Measurements from ENCODE around the gene PRLHR. TPM values are rescaled to one million over a fixed set of nuclear protein-coding genes. Genes with fewer than 3 reads are reported as not detected.
A peak's percentile ranks its signal among the peaks of the same experiment; 100 is the strongest.

The PRLHR gene
- polyA plus RNA-seq, 1 of the 3 experiments (the other 2 are of a cell fraction): not detected

GRCh38 chr10:118605694-118606093 lies 10.2 kb upstream of the PRLHR start:
- Histone ChIP-seq H3F3A (replicated peaks; ENCODE audit: insufficient read depth) (no peaks in the 10 kb centered on the region), H3K9me2 (no peaks in the 10 kb centered on the region), H4K20me1 (ENCODE audit: insufficient read depth) (no peaks in the 10 kb centered on the region), H3K9me3 (no peaks in the 10 kb centered on the region), H3K9ac (no peak overlapping the region), H3K4me1 (ENCODE audit: control insufficient read depth in 1 of 2, insufficient read depth in 2 of 2, low read depth in 1 of 2, low read length in 1 of 2) (peaks cover 0 to 11% of the 10 kb centered on the region in 2 experiments; a peak in 2 of 4 replicates), H3K4me3 (ENCODE audit: low read depth in 2 of 2, low read length in 1 of 2) (no peak overlapping the region), H3K4me2 (no peak overlapping the region), H3K27me3 (ENCODE audit: insufficient read depth) (peaks cover 10% of the 10 kb centered on the region; the same call in 1 of the 2 replicates), H3K79me2 (ENCODE audit: insufficient read depth) (no peaks in the 10 kb centered on the region), H3K36me3 (replicated peaks in 1 of 2; ENCODE audit: control insufficient read depth in 1 of 2, insufficient read depth in 2 of 2, low read length in 1 of 2) (no peaks in the 10 kb centered on the region), H3K27ac (ENCODE audit: low read depth in 2 of 2, low read length in 1 of 2) (no peak overlapping the region), H2AFZ (ENCODE audit: low read depth) (no peak overlapping the region)
- TF ChIP-seq RCOR1 (IDR thresholded peaks at IDR 0.05; ENCODE audit: low read length): no peak
- no peak for TF ChIP-seq SIN3A (IDR thresholded peaks at IDR 0.05; ENCODE audit: borderline replicate concordance, low read depth, low read length)
- no peak for TF ChIP-seq RAD21 (IDR thresholded peaks at IDR 0.05; ENCODE audit: low read length)
- no peak for TF ChIP-seq RXRA (IDR thresholded peaks at IDR 0.05; ENCODE audit: borderline replicate concordance, low read depth)
- no peak for TF ChIP-seq CHD2 (IDR thresholded peaks at IDR 0.05; ENCODE audit: low read length, partially characterized antibody)
- no peak for TF ChIP-seq MEF2A (IDR thresholded peaks at IDR 0.05; ENCODE audit: borderline replicate concordance, low read depth)
- no peak for TF ChIP-seq NRF1 (IDR thresholded peaks at IDR 0.05; ENCODE audit: low read depth, low read length)
- TF ChIP-seq TCF12 (IDR thresholded peaks at IDR 0.05): no peak
- TF ChIP-seq POLR2AphosphoS5 (IDR thresholded peaks at IDR 0.05; ENCODE audit: low read depth, low read length): no peak
- POLR2A ChIA-PET: no interaction called here
- 65% methylated on average over 10 of the region's 10 CpGs for WGBS (ENCODE audit: low lambda C conversion rate)
- DNase-seq: no peak
- CTCF ChIA-PET: interaction anchor here (1.2 to 2.9 kb wide), 6 partner anchors 9 to 87 kb away, joined by 3 to 10 read pairs (median 6); no protein-coding TSS in a partner anchor

GRCh38 chr10:118596426-118597124 lies 1.1 kb upstream of the PRLHR start:
- Histone ChIP-seq H3K9me2 (no peaks in the 10 kb centered on the region), H3K9ac (no peak overlapping the region), H4K20me1 (ENCODE audit: insufficient read depth) (no peaks in the 10 kb centered on the region), H3K27me3 (ENCODE audit: insufficient read depth) (peaks cover 10% of the 10 kb centered on the region; the same call in 1 of the 2 replicates), H3K4me3 (ENCODE audit: low read depth in 2 of 2, low read length in 1 of 2) (peak overlapping the region in 1 of 2 experiments; percentile 48; a peak in 2 of 4 replicates), H3F3A (replicated peaks; ENCODE audit: insufficient read depth) (no peaks in the 10 kb centered on the region), H3K36me3 (replicated peaks in 1 of 2; ENCODE audit: control insufficient read depth in 1 of 2, insufficient read depth in 2 of 2, low read length in 1 of 2) (no peaks in the 10 kb centered on the region), H3K4me1 (ENCODE audit: control insufficient read depth in 1 of 2, insufficient read depth in 2 of 2, low read depth in 1 of 2, low read length in 1 of 2) (peaks cover 0 to 12% of the 10 kb centered on the region in 2 experiments; a peak in 1 of 4 replicates), H3K4me2 (no peak overlapping the region), H3K79me2 (ENCODE audit: insufficient read depth) (no peaks in the 10 kb centered on the region), H3K9me3 (no peaks in the 10 kb centered on the region), H2AFZ (ENCODE audit: low read depth) (no peak overlapping the region), H3K27ac (ENCODE audit: low read depth in 2 of 2, low read length in 1 of 2) (peak overlapping the region in 1 of 2 experiments; percentile 25; a peak in 2 of 4 replicates)
- CTCF ChIA-PET: interaction anchor here (1.0 to 5.5 kb wide), 12 partner anchors 8 to 138 kb away, joined by 3 to 51 read pairs (median 4); no protein-coding TSS in a partner anchor
- peak; percentile 60 for DNase-seq
- 23% methylated on average over 14 of the region's 16 CpGs for WGBS (ENCODE audit: low lambda C conversion rate)
- POLR2A ChIA-PET: interaction anchor here (0.8 to 2.1 kb wide), 3 partner anchors 17 to 72 kb away, joined by 3 to 9 read pairs (median 3); no protein-coding TSS in a partner anchor
- TF ChIP-seq RAD21 (IDR thresholded peaks at IDR 0.05; ENCODE audit: low read length): no peak

- 78% methylated on average over 14 of the region's 22 CpGs for WGBS (ENCODE audit: low lambda C conversion rate)
- Histone ChIP-seq H2AFZ (ENCODE audit: low read depth) (no peak overlapping the region), H3K36me3 (replicated peaks in 1 of 2; ENCODE audit: control insufficient read depth in 1 of 2, insufficient read depth in 2 of 2, low read length in 1 of 2) (no peaks in the 10 kb centered on the region), H3K9ac (no peak overlapping the region), H3K27ac (ENCODE audit: low read depth in 2 of 2, low read length in 1 of 2) (no peak overlapping the region), H3K9me3 (no peaks in the 10 kb centered on the region), H3K4me3 (ENCODE audit: low read depth in 2 of 2, low read length in 1 of 2) (no peak overlapping the region; a peak in 1 of 4 replicates), H3K79me2 (ENCODE audit: insufficient read depth) (no peaks in the 10 kb centered on the region), H3K4me2 (no peak overlapping the region), H3F3A (replicated peaks; ENCODE audit: insufficient read depth) (no peaks in the 10 kb centered on the region), H3K27me3 (ENCODE audit: insufficient read depth) (peaks cover 10% of the 10 kb centered on the region; the same call in 1 of the 2 replicates), H3K4me1 (ENCODE audit: control insufficient read depth in 1 of 2, insufficient read depth in 2 of 2, low read depth in 1 of 2, low read length in 1 of 2) (peaks cover 0 to 17% of the 10 kb centered on the region in 2 experiments; a peak in 2 of 4 replicates), H3K9me2 (no peaks in the 10 kb centered on the region), H4K20me1 (ENCODE audit: insufficient read depth) (no peaks in the 10 kb centered on the region)
- POLR2A ChIA-PET: interaction anchor here (1.0 to 2.1 kb wide), 2 partner anchors 16 to 74 kb away, joined by 3 to 9 read pairs; no protein-coding TSS in a partner anchor
- DNase-seq: peak; percentile 27
- CTCF ChIA-PET: interaction anchor here (0.5 to 5.5 kb wide), 18 partner anchors 9 to 126 kb away, joined by 3 to 51 read pairs (median 4); no protein-coding TSS in a partner anchor
- TF ChIP-seq FOSL2 (IDR thresholded peaks at IDR 0.05; ENCODE audit: borderline replicate concordance, low read depth) (no peak), FOXM1 (IDR thresholded peaks at IDR 0.05; ENCODE audit: low read depth) (no peak), MEF2A (IDR thresholded peaks at IDR 0.05; ENCODE audit: borderline replicate concordance, low read depth) (no peak), USF1 (IDR thresholded peaks at IDR 0.05; ENCODE audit: borderline replicate concordance, low read depth) (no peak), CHD2 (IDR thresholded peaks at IDR 0.05; ENCODE audit: low read length, partially characterized antibody) (no peak), TCF12 (IDR thresholded peaks at IDR 0.05) (no peak), EZH2phosphoT487 (IDR thresholded peaks at IDR 0.05; ENCODE audit: borderline replicate concordance, low read depth) (no peak), MAX (IDR thresholded peaks at IDR 0.05; ENCODE audit: low read depth) (no peak), RCOR1 (IDR thresholded peaks at IDR 0.05; ENCODE audit: low read length) (no peak), ZBTB33 (IDR thresholded peaks at IDR 0.05; ENCODE audit: borderline replicate concordance, low read depth) (no peak), TEAD4 (IDR thresholded peaks at IDR 0.05; ENCODE audit: borderline replicate concordance, insufficient read depth) (no peak), ELF1 (IDR thresholded peaks at IDR 0.05) (no peak), GATA2 (CRISPR knock-in tag; IDR thresholded peaks at IDR 0.05) (no peak)
Observed at GRCh38 chr10:118595064-118595420, 406 bp downstream of the PRLHR start.
